K562 (cell line): ENCODE results near the gene TEX14. TPM values are rescaled to one million over a fixed set of nuclear protein-coding genes. Genes with fewer than 3 reads are reported as not detected.
A peak's percentile ranks its signal among the peaks of the same experiment; 100 is the strongest.

Source experiments
- CREM ChIP-seq: IDR thresholded peaks from 2 replicates; pipeline ENCODE4 v1.6.1; 2014; ENCODE audit warnings: antibody characterized with exemption, low read depth
- EGR1 ChIP-seq: fragments of 450-650 bp; conservative IDR thresholded peaks from 2 replicates; pipeline ENCODE4 v1.6.1; 2017; ENCODE audit warnings: mild to moderate bottlenecking
- HSF4 ChIP-seq: fragments of 250-450 bp; sonication (Bioruptor Pico); IDR thresholded peaks from 2 replicates; pipeline ENCODE4 v2.1.2; 2022; ENCODE audit warnings: mild to moderate bottlenecking, moderate library complexity, borderline replicate concordance
- SAFB2 ChIP-seq: fragments of 200-400 bp; formaldehyde crosslinking; IDR thresholded peaks from 2 replicates; pipeline ENCODE4 v1.6.1; 2018; ENCODE audit warnings: borderline replicate concordance, low read length, low read depth, moderate library complexity; ENCODE audit not compliant: severe bottlenecking
- polyA plus RNA-seq, 8 experiments: library from polyadenylated mRNA; depleted of rRNA in 4 of 8; stranded (reverse) in 5 of 8; unstranded in 3 of 8; fragments of >200 nt; fragmentation: Nextera tagmentation in 2 of 8; fragmentation: Illumina TruSeq in 1 of 8; extraction: Ambion mirVana in 2 of 8; extraction: Trizol in 1 of 8; gene quantifications; 2 replicates each; pipeline versions ENCODE4 v1.2.1 to v1.2.3, GENCODE V29; 2011 to 2014; ENCODE audit warnings: inconsistent platforms in 1 of 8, missing spikeins in 1 of 8
- total RNA-seq, 7 experiments: library from RNA; depleted of rRNA in 6 of 7; stranded (reverse); fragments of >200 nt in 6 of 7; fragmentation: Illumina TruSeq in 2 of 7; extraction: Trizol in 2 of 7; gene quantifications; 2 replicates each; pipeline versions ENCODE4 v1.2.1 to v1.2.3, GENCODE V29; 2011 to 2021; ENCODE audit warnings: low replicate concordance in 1 of 7
- TF ChIP-seq, protein P1 (sequence below), 2 experiments: fragments of 450-650 bp; IDR thresholded peaks; 2 replicates each; pipeline ENCODE4 v1.6.1; 2016; ENCODE audit warnings: mild to moderate bottlenecking in 2 of 2, borderline replicate concordance in 1 of 2, low read depth in 1 of 2, moderate library complexity in 1 of 2
- TF ChIP-seq, protein P2 (sequence below): fragments of 250-450 bp; sonication (Bioruptor Pico); IDR thresholded peaks from 2 replicates; pipeline ENCODE4 v1.5.0; 2022; ENCODE audit warnings: mild to moderate bottlenecking
- TF ChIP-seq, protein P3 (sequence below): fragments of 250-450 bp; sonication (Bioruptor Pico); IDR thresholded peaks from 2 replicates; pipeline ENCODE4 v1.8.0; 2022; ENCODE audit warnings: moderate library complexity, mild to moderate bottlenecking, inconsistent platforms
- TF ChIP-seq, protein P4 (sequence below): sonication (generic); formaldehyde crosslinking; IDR thresholded peaks from 2 replicates; pipeline ENCODE4 v1.9.0; 2022; ENCODE audit warnings: mild to moderate bottlenecking, missing genetic modification reagents
- TF ChIP-seq, protein P5 (sequence below), 2 experiments: fragments of 150-350 bp in 1 of 2; IDR thresholded peaks; 2 replicates each; pipeline ENCODE4 v1.6.1; 2012 to 2016; ENCODE audit warnings: low read depth in 2 of 2, low read length in 2 of 2, mild to moderate bottlenecking in 1 of 2, moderate library complexity in 1 of 2

The TEX14 gene
- total and polyA plus RNA-seq, 9 of the 15 experiments (the other 6 are each of a cell fraction or from before 2014, with no cell fraction given): 0.05 to 0.12 (median 0.09) TPM; not detected in 1

GRCh38 chr17:58666858-58667267, 25.0 kb downstream of the TEX14 start (continued):
- TF ChIP-seq, protein P1, sequence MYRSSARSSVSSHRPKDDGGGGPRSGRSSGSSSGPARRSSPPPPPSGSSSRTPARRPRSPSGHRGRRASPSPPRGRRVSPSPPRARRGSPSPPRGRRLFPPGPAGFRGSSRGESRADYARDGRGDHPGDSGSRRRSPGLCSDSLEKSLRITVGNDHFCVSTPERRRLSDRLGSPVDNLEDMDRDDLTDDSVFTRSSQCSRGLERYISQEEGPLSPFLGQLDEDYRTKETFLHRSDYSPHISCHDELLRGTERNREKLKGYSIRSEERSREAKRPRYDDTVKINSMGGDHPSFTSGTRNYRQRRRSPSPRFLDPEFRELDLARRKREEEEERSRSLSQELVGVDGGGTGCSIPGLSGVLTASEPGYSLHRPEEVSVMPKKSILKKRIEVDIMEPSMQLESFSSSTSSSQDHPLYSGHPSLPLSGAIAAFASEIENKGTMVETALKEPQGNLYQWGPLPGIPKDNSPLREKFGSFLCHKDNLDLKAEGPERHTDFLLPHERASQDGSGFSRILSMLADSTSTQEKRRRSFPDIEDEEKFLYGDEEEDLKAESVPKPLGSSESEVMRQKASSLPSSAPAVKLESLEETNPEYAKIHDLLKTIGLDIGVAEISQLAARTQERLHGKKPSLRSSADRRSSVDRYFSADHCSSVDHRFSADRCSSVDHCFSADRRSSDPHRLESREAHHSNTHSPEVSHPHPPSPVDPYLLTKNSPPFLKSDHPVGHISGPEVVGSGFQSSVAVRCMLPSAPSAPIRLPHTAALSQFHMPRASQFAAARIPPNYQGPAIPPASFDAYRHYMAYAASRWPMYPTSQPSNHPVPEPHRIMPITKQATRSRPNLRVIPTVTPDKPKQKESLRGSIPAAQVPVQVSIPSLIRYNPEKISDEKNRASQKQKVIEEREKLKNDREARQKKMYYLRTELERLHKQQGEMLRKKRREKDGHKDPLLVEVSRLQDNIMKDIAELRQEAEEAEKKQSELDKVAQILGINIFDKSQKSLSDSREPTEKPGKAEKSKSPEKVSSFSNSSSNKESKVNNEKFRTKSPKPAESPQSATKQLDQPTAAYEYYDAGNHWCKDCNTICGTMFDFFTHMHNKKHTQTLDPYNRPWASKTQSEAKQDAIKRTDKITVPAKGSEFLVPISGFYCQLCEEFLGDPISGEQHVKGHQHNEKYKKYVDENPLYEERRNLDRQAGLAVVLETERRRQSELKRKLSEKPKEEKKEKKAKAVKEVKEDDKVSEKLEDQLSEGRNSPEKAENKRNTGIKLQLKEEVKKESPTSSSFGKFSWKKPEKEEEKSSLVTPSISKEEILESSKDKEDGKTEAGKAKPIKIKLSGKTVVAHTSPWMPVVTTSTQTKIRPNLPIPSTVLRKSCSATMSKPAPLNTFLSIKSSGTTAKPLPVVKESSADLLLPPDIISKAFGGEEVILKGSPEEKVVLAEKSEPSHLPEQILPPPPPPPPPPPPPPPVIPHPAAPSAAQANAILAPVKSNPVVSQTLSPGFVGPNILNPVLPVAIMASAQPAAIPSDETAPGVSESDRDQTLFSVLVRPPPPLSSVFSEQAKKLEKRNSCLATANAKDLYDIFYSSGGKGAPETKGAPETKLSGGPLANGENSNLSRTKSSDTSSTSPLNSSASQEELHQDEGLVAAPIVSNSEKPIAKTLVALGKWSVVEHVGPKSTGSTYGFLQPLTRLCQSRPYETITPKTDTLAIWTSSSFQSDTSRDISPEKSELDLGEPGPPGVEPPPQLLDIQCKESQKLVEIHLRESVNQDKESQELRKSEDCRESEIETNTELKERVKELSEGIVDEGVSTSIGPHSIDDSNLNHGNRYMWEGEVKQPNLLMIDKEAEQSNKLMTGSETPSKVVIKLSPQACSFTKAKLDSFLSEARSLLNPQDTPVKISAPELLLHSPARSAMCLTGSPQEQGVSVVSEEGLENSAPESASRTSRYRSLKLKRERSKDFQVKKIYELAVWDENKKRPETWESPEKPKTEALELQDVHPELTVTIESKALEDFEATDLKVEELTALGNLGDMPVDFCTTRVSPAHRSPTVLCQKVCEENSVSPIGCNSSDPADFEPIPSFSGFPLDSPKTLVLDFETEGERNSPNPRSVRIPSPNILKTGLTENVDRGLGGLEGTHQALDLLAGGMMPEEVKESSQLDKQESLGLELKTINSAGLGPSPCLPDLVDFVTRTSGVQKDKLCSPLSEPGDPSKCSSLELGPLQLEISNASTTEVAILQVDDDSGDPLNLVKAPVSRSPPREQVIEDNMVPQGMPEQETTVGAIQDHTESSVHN (IDR thresholded peaks at IDR 0.05; ENCODE audit: borderline replicate concordance in 1 of 2, low read depth in 1 of 2): peak in 1 of 2 experiments; percentile 8; a peak in 1 of 4 replicates
- TF ChIP-seq SAFB2: no peak
- no peak; the same call in 1 of the 2 replicates for TF ChIP-seq HSF4
- peak; percentile 98 for TF ChIP-seq CREM
- TF ChIP-seq, protein P2, sequence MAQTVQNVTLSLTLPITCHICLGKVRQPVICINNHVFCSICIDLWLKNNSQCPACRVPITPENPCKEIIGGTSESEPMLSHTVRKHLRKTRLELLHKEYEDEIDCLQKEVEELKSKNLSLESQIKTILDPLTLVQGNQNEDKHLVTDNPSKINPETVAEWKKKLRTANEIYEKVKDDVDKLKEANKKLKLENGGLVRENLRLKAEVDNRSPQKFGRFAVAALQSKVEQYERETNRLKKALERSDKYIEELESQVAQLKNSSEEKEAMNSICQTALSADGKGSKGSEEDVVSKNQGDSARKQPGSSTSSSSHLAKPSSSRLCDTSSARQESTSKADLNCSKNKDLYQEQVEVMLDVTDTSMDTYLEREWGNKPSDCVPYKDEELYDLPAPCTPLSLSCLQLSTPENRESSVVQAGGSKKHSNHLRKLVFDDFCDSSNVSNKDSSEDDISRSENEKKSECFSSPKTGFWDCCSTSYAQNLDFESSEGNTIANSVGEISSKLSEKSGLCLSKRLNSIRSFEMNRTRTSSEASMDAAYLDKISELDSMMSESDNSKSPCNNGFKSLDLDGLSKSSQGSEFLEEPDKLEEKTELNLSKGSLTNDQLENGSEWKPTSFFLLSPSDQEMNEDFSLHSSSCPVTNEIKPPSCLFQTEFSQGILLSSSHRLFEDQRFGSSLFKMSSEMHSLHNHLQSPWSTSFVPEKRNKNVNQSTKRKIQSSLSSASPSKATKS: no peak
- TF ChIP-seq, protein P3, sequence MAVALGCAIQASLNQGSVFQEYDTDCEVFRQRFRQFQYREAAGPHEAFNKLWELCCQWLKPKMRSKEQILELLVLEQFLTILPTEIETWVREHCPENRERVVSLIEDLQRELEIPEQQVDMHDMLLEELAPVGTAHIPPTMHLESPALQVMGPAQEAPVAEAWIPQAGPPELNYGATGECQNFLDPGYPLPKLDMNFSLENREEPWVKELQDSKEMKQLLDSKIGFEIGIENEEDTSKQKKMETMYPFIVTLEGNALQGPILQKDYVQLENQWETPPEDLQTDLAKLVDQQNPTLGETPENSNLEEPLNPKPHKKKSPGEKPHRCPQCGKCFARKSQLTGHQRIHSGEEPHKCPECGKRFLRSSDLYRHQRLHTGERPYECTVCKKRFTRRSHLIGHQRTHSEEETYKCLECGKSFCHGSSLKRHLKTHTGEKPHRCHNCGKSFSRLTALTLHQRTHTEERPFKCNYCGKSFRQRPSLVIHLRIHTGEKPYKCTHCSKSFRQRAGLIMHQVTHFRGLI (CRISPR knock-in tag): no peak
- TF ChIP-seq, protein P4, sequence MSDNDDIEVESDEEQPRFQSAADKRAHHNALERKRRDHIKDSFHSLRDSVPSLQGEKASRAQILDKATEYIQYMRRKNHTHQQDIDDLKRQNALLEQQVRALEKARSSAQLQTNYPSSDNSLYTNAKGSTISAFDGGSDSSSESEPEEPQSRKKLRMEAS (CRISPR knock-in tag): peak; percentile 47; the same call in 1 of the 2 replicates
- TF ChIP-seq, protein P5, sequence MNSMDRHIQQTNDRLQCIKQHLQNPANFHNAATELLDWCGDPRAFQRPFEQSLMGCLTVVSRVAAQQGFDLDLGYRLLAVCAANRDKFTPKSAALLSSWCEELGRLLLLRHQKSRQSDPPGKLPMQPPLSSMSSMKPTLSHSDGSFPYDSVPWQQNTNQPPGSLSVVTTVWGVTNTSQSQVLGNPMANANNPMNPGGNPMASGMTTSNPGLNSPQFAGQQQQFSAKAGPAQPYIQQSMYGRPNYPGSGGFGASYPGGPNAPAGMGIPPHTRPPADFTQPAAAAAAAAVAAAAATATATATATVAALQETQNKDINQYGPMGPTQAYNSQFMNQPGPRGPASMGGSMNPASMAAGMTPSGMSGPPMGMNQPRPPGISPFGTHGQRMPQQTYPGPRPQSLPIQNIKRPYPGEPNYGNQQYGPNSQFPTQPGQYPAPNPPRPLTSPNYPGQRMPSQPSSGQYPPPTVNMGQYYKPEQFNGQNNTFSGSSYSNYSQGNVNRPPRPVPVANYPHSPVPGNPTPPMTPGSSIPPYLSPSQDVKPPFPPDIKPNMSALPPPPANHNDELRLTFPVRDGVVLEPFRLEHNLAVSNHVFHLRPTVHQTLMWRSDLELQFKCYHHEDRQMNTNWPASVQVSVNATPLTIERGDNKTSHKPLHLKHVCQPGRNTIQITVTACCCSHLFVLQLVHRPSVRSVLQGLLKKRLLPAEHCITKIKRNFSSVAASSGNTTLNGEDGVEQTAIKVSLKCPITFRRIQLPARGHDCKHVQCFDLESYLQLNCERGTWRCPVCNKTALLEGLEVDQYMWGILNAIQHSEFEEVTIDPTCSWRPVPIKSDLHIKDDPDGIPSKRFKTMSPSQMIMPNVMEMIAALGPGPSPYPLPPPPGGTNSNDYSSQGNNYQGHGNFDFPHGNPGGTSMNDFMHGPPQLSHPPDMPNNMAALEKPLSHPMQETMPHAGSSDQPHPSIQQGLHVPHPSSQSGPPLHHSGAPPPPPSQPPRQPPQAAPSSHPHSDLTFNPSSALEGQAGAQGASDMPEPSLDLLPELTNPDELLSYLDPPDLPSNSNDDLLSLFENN (IDR thresholded peaks at IDR 0.05; ENCODE audit: low read depth in 2 of 2, low read length in 2 of 2): no peak
- TF ChIP-seq EGR1: no peak
